HepG2 (cell line): ENCODE data around the gene KIF22. TPM values are rescaled to one million over a fixed set of nuclear protein-coding genes. Genes with fewer than 3 reads are reported as not detected.

Experiments
- DNMT3B ChIP-seq: conservative IDR thresholded peaks from 2 replicates; pipeline ENCODE4 v1.6.1; 2016; ENCODE audit warnings: missing biosample characterization, control low read depth
- E2F1 ChIP-seq: sonication (generic); formaldehyde crosslinking; IDR thresholded peaks from 2 replicates; pipeline ENCODE4 v1.5.0; 2020; ENCODE audit warnings: missing genetic modification reagents
- GTF2F1 ChIP-seq: fragments of 150-350 bp; IDR thresholded peaks from 2 replicates; pipeline ENCODE4 v1.6.1; 2014; ENCODE audit warnings: low read length
- HNF4G ChIP-seq, 2 experiments: sonication (generic) in 1 of 2; formaldehyde crosslinking in 1 of 2; IDR thresholded peaks; 2 replicates each; pipeline versions ENCODE4 v1.4.0 to v1.6.1; 2011 to 2020; ENCODE audit warnings: borderline replicate concordance in 2 of 2, low read depth in 2 of 2, mild to moderate bottlenecking in 2 of 2, low read length in 1 of 2, missing genetic modification reagents in 1 of 2, moderate library complexity in 1 of 2
- KLF9 ChIP-seq: IDR thresholded peaks from 2 replicates; pipeline ENCODE4 v1.6.1; 2016; ENCODE audit warnings: low read depth
- MTA3 ChIP-seq: sonication (generic); formaldehyde crosslinking; IDR thresholded peaks from 2 replicates; pipeline ENCODE4 v1.4.0; 2020; ENCODE audit warnings: missing genetic modification reagents
- NFIC ChIP-seq: IDR thresholded peaks from 2 replicates; pipeline ENCODE4 v1.6.1; 2012; ENCODE audit warnings: mild to moderate bottlenecking, low read length, inconsistent platforms
- POLR2AphosphoS5 ChIP-seq: IDR thresholded peaks from 2 replicates; pipeline ENCODE4 v1.6.1; 2012; ENCODE audit warnings: low read depth, low read length
- RFXAP ChIP-seq: sonication (generic); formaldehyde crosslinking; IDR thresholded peaks from 2 replicates; pipeline ENCODE4 v1.4.0; 2020; ENCODE audit warnings: missing genetic modification reagents, borderline replicate concordance
- SAP130 ChIP-seq: IDR thresholded peaks from 2 replicates; pipeline ENCODE4 v1.6.1; 2016; ENCODE audit warnings: low read depth
- SIN3A ChIP-seq: IDR thresholded peaks from 2 replicates; pipeline ENCODE4 v1.6.1; 2011; ENCODE audit warnings: low read depth, mild to moderate bottlenecking, control low read depth, low read length, borderline replicate concordance
- TRAFD1 ChIP-seq: sonication (generic); formaldehyde crosslinking; IDR thresholded peaks from 2 replicates; pipeline ENCODE4 v1.5.1; 2020; ENCODE audit warnings: missing genetic modification reagents, mild to moderate bottlenecking, borderline replicate concordance
- ZC3H4 ChIP-seq: sonication (generic); formaldehyde crosslinking; IDR thresholded peaks from 2 replicates; pipeline ENCODE4 v1.4.0; 2020; ENCODE audit warnings: missing genetic modification reagents, borderline replicate concordance
- ZNF142 ChIP-seq: sonication (generic); formaldehyde crosslinking; IDR thresholded peaks from 2 replicates; pipeline ENCODE4 v1.4.0; 2020; ENCODE audit warnings: missing genetic modification reagents
- ZNF414 ChIP-seq: sonication (generic); formaldehyde crosslinking; IDR thresholded peaks from 2 replicates; pipeline ENCODE4 v1.5.0; 2020; ENCODE audit warnings: missing genetic modification reagents
- ZNF572 ChIP-seq: sonication (generic); formaldehyde crosslinking; IDR thresholded peaks from 2 replicates; pipeline ENCODE4 v1.5.1; 2020; ENCODE audit warnings: mild to moderate bottlenecking, missing genetic modification reagents
- ZNF768 ChIP-seq: sonication (generic); formaldehyde crosslinking; IDR thresholded peaks from 2 replicates; pipeline ENCODE4 v1.4.0; 2020; ENCODE audit warnings: missing genetic modification reagents
- polyA plus RNA-seq, 8 experiments: library from polyadenylated mRNA; depleted of rRNA in 3 of 8; stranded (reverse) in 7 of 8; unstranded in 1 of 8; fragments of >200 nt; fragmentation: Illumina TruSeq in 4 of 8; extraction: Trizol in 4 of 8; gene quantifications; 2 replicates each; pipeline versions ENCODE4 v1.2.1 to v1.2.3, GENCODE V29; 2011 to 2016; ENCODE audit warnings: low read depth in 4 of 8, missing spikeins in 1 of 8, mixed read lengths in 1 of 8; ENCODE audit not compliant: insufficient read depth in 1 of 8
- total RNA-seq, 5 experiments: library from RNA; depleted of rRNA; stranded (reverse); fragments of >200 nt; fragmentation: Illumina TruSeq; extraction: Trizol; gene quantifications; 2 replicates each; pipeline ENCODE4 v1.2.3, GENCODE V29; 2016; ENCODE audit warnings: low read depth in 1 of 5

The KIF22 gene
- total and polyA plus RNA-seq, 2 of the 13 experiments (the other 11 are each of a cell fraction or from before 2014, with no cell fraction given): 95.8 to 118 TPM

GRCh38 chr16:29807426-29808218 is 17.1 kb downstream of the KIF22 start (continued):
- peak; percentile 88 for TF ChIP-seq ZNF572 (CRISPR knock-in tag)
- TF ChIP-seq ZNF142 (CRISPR knock-in tag): peak; percentile 96
- no peak for TF ChIP-seq HNF4G (IDR thresholded peaks at IDR 0.05; ENCODE audit: borderline replicate concordance, low read depth, low read length)
- TF ChIP-seq HNF4G (CRISPR knock-in tag; IDR thresholded peaks at IDR 0.05; ENCODE audit: borderline replicate concordance, low read depth): no peak; the same call in 1 of the 2 replicates
- TF ChIP-seq SAP130 (CRISPR knock-in tag): peak; percentile 97
- TF ChIP-seq MTA3 (CRISPR knock-in tag): no peak
- no peak; the same call in 1 of the 2 replicates for TF ChIP-seq ZC3H4 (CRISPR knock-in tag)
- no peak for TF ChIP-seq GTF2F1
- TF ChIP-seq E2F1: peak; percentile 76
- no peak for TF ChIP-seq NFIC
- peak; percentile 81; the same call in 1 of the 2 replicates for TF ChIP-seq KLF9 (CRISPR knock-in tag)
- TF ChIP-seq SIN3A: peak; percentile 55; the same call in 1 of the 2 replicates
- TF ChIP-seq POLR2AphosphoS5: peak; percentile 44
- TF ChIP-seq ZNF768 (CRISPR knock-in tag): peak; percentile 79
- TF ChIP-seq DNMT3B (CRISPR knock-in tag): peak; percentile 96; the same call in 1 of the 2 replicates
- 0 out of 2 replicates have a peak, but pooled peaks have one; percentile 63 for TF ChIP-seq TRAFD1 (CRISPR knock-in tag)
- TF ChIP-seq ZNF414 (CRISPR knock-in tag): peak; percentile 99
- TF ChIP-seq RFXAP (CRISPR knock-in tag): peak; percentile 94
